ENCODE results near the gene IGFBP4.

- TF ChIP-seq REST (IDR thresholded peaks at IDR 0.05; ENCODE audit: low read depth, low read length) (no peak), CHD2 (IDR thresholded peaks at IDR 0.05; ENCODE audit: low read length, partially characterized antibody) (no peak), MAX (IDR thresholded peaks at IDR 0.05; ENCODE audit: low read depth) (no peak), ZBTB33 (IDR thresholded peaks at IDR 0.05; ENCODE audit: borderline replicate concordance, low read depth) (no peak), CTCF (IDR thresholded peaks at IDR 0.05) (no peak), RAD21 (IDR thresholded peaks at IDR 0.05; ENCODE audit: low read length) (no peak), TAF1 (IDR thresholded peaks at IDR 0.05; ENCODE audit: borderline replicate concordance, low read depth, low read length) (no peak), SMC3 (IDR thresholded peaks at IDR 0.05; ENCODE audit: low read depth, low read length) (no peak), YY1 (IDR thresholded peaks at IDR 0.05; ENCODE audit: low read depth) (no peak), EZH2phosphoT487 (IDR thresholded peaks at IDR 0.05; ENCODE audit: borderline replicate concordance, low read depth) (no peak), SIN3A (IDR thresholded peaks at IDR 0.05; ENCODE audit: borderline replicate concordance, low read depth, low read length) (no peak), POLR2AphosphoS5 (IDR thresholded peaks at IDR 0.05; ENCODE audit: low read depth, low read length) (no peak)
Observed at GRCh38 chr17:40436636-40437035, 6.6 kb upstream of the IGFBP4 start.
